GM21423 (cell line): ENCODE results near the gene SLC41A3.
A peak's percentile ranks its signal among the peaks of the same experiment; 100 is the strongest.

ENCODE experiments used
- ATAC-seq: cut with Tn5 transposase; IDR thresholded peaks from one replicate; pipeline ENCODE4 v1.9.1; 2021; ENCODE audit warnings: mild to moderate bottlenecking, moderate library complexity; ENCODE audit not compliant: unreplicated experiment

SLC41A3 gene

GRCh38 chr3:126083913-126084767 lies at the start of gene SLC41A3:
TSS of gene SLC41A3 (minus strand) at chr3:126084124. CDS start at chr3:126068219, 15,905 bp downstream.
- peak; percentile 94 for ATAC-seq

- ATAC-seq = no peak
These were observed 49.7 kb upstream of the SLC41A3 start for GRCh38 chr3:126133606-126134005.

GRCh38 chr3:126132751-126133511 lies 49.0 kb upstream of the SLC41A3 start:
- no peak for ATAC-seq

GRCh38 chr3:126131881-126132750 lies 48.2 kb upstream of the SLC41A3 start:
- ATAC-seq = no peak

GRCh38 chr3:126130981-126131745 lies 47.2 kb upstream of the SLC41A3 start:
- no peak for ATAC-seq

GRCh38 chr3:126130081-126130855 lies 46.3 kb upstream of the SLC41A3 start:
- no peak for ATAC-seq

- no peak for ATAC-seq
These were observed 45.5 kb upstream of the SLC41A3 start for GRCh38 chr3:126129398-126129891.

GRCh38 chr3:126128504-126129397 lies 44.8 kb upstream of the SLC41A3 start:
- ATAC-seq = no peak

- ATAC-seq = no peak
These were observed 44.0 kb upstream of the SLC41A3 start for GRCh38 chr3:126127904-126128303.

GRCh38 chr3:126127452-126127851 lies 43.5 kb upstream of the SLC41A3 start:
- no peak for ATAC-seq

- ATAC-seq = no peak
These were observed 43.0 kb upstream of the SLC41A3 start for GRCh38 chr3:126126811-126127431.

GRCh38 chr3:126126286-126126685 lies 42.4 kb upstream of the SLC41A3 start:
- no peak for ATAC-seq

GRCh38 chr3:126125781-126126251 lies 41.9 kb upstream of the SLC41A3 start:
- no peak for ATAC-seq

GRCh38 chr3:126125341-126125740 lies 41.4 kb upstream of the SLC41A3 start:
- no peak for ATAC-seq

- no peak for ATAC-seq
These were observed 41.0 kb upstream of the SLC41A3 start for GRCh38 chr3:126124896-126125295.

GRCh38 chr3:126124148-126124868 lies 40.4 kb upstream of the SLC41A3 start:
- ATAC-seq = no peak

GRCh38 chr3:126121632-126122031 lies 37.7 kb upstream of the SLC41A3 start:
- ATAC-seq = no peak
